B cell (primary cell): ENCODE results near the gene PDS5A. TPM values are rescaled to one million over a fixed set of nuclear protein-coding genes. Genes with fewer than 3 reads are reported as not detected.
A peak's percentile ranks its signal among the peaks of the same experiment; 100 is the strongest.

Source experiments
- ATAC-seq: fragments of 200-7000 bp; cut with Tn5 transposase; one replicate; pipeline ENCODE4 v1.10.0; 2021; ENCODE audit warnings: low read depth, mild to moderate bottlenecking, moderate number of reproducible peaks, moderate library complexity
- CTCF ChIA-PET: fragments of 350-600 bp; sonication (Branson Sonifier 250); formaldehyde crosslinking; loops from one replicate; lab custom pipeline; 2021; ENCODE audit warnings: antibody characterized with exemption, inconsistent platforms; lab: Charles Lee
- POLR2A ChIA-PET: fragments of 350-600 bp; sonication (Branson Sonifier 250); formaldehyde crosslinking; loops from one replicate; lab custom pipeline; 2021; ENCODE audit warnings: antibody characterized with exemption; lab: Charles Lee
- DNase-seq: peaks from one replicate; pipeline ENCODE4 v3.0.0; 2013
- H2AFZ ChIP-seq: 2 replicates; pipeline ENCODE4 v1.6.1; 2012; ENCODE audit warnings: mild to moderate bottlenecking, low read depth, low read length; ENCODE audit not compliant: insufficient read depth, poor library complexity, severe bottlenecking
- H3K27ac ChIP-seq, 2 donors: 1 replicate in 1 of 2; 2 replicates in 1 of 2; pipeline ENCODE4 v1.5.1; 2012 to 2013; ENCODE audit warnings: low read length in 2 of 2, mild to moderate bottlenecking in 2 of 2, moderate library complexity in 1 of 2
- H3K27me3 ChIP-seq, 4 experiments: fragments of 200-600 bp in 1 of 4; sonication (generic) in 1 of 4; replicated peaks in 1 of 4; 1 replicate in 2 of 4; 2 replicates in 2 of 4; pipeline versions ENCODE4 v1.6.1 to v1.7.0; 2013 to 2016; ENCODE audit warnings: low read length in 3 of 4, mild to moderate bottlenecking in 2 of 4, mixed read lengths in 1 of 4, moderate library complexity in 1 of 4; ENCODE audit not compliant: insufficient read depth in 4 of 4, control insufficient read depth in 3 of 4; ENCODE audit errors: control extremely low read depth in 1 of 4
- H3K36me3 ChIP-seq, 2 experiments: replicated peaks in 1 of 2; 1 replicate in 1 of 2; 2 replicates in 1 of 2; pipeline versions ENCODE4 v1.6.1 to v1.7.1; 2013; ENCODE audit warnings: low read length in 1 of 2; ENCODE audit not compliant: insufficient read depth in 2 of 2, control insufficient read depth in 1 of 2; ENCODE audit errors: control extremely low read depth in 1 of 2, extremely low read depth in 1 of 2
- H3K4me1 ChIP-seq, 2 donors: fragments of 200-600 bp in 1 of 2; sonication (generic) in 1 of 2; 1 replicate in 1 of 2; 2 replicates in 1 of 2; pipeline versions ENCODE4 v1.5.1 to v1.6.1; 2013 to 2017; ENCODE audit warnings: low read length in 2 of 2; ENCODE audit not compliant: control insufficient read depth in 2 of 2, insufficient read depth in 2 of 2
- H3K4me2 ChIP-seq: replicated peaks from 2 replicates; pipeline ENCODE3; 2012; ENCODE audit warnings: mild to moderate bottlenecking, low read depth, low read length; ENCODE audit not compliant: poor library complexity, severe bottlenecking
- H3K4me3 ChIP-seq, 5 experiments: fragments of 200-600 bp in 1 of 5; sonication (generic) in 1 of 5; 1 replicate in 3 of 5; 2 replicates in 2 of 5; pipeline versions ENCODE4 v1.5.1 to v1.7.0; 2011 to 2016; ENCODE audit warnings: low read length in 4 of 5, mild to moderate bottlenecking in 4 of 5, low read depth in 2 of 5, control low read depth in 1 of 5, moderate library complexity in 1 of 5; ENCODE audit not compliant: insufficient read depth in 1 of 5; ENCODE audit errors: control extremely low read depth in 1 of 5, extremely low read depth in 1 of 5
- H3K79me2 ChIP-seq: fragments of 200-600 bp; sonication (generic); one replicate; pipeline ENCODE4 v1.6.0; 2016; ENCODE audit warnings: low read length; ENCODE audit not compliant: control insufficient read depth, insufficient read depth
- H3K9ac ChIP-seq: fragments of 200-600 bp; sonication (generic); 2 replicates; pipeline ENCODE4 v1.6.1; 2017; ENCODE audit warnings: mild to moderate bottlenecking, low read length, moderate library complexity
- H3K9me3 ChIP-seq, 3 donors: one replicate each; pipeline versions ENCODE4 v1.6.1 to v1.7.1; 2013; ENCODE audit warnings: low read length in 2 of 3; ENCODE audit not compliant: control insufficient read depth in 2 of 3, insufficient read depth in 1 of 3; ENCODE audit errors: control extremely low read depth in 1 of 3
- H4K20me1 ChIP-seq: 2 replicates; pipeline ENCODE4 v1.6.0; 2012; ENCODE audit warnings: mild to moderate bottlenecking, low read length; ENCODE audit not compliant: insufficient read depth, control insufficient read depth, poor library complexity, severe bottlenecking
- H3K27ac Mint-ChIP-seq: one replicate; pipeline ENCODE4 v1.8.0; 2021; ENCODE audit warnings: mixed read lengths
- H3K27me3 Mint-ChIP-seq: one replicate; pipeline ENCODE4 v1.8.0; 2021; ENCODE audit warnings: mixed read lengths
- H3K4me1 Mint-ChIP-seq: one replicate; pipeline ENCODE4 v1.8.0; 2021; ENCODE audit warnings: mixed read lengths
- H3K4me3 Mint-ChIP-seq: one replicate; pipeline ENCODE4 v1.8.0; 2021; ENCODE audit warnings: mixed read lengths
- H3K9me3 Mint-ChIP-seq: one replicate; pipeline ENCODE4 v1.8.0; 2022; ENCODE audit warnings: mixed read lengths; ENCODE audit not compliant: insufficient read depth
- EZH2 ChIP-seq: IDR thresholded peaks from 2 replicates; pipeline ENCODE4 v1.6.1; 2012; ENCODE audit warnings: borderline replicate concordance, low read depth, mild to moderate bottlenecking, moderate library complexity, low read length; ENCODE audit not compliant: insufficient read depth, poor library complexity, severe bottlenecking
- WGBS: methylation state at CpG from one replicate; pipeline ENCODE4 v1.1.5; 2013; ENCODE audit warnings: missing lambda C conversion rate; ENCODE audit not compliant: insufficient coverage; 5-methylcytosine and 5-hydroxymethylcytosine counted together
- intact Hi-C: fragments of 100-400 bp; cut with micrococcal nuclease; formaldehyde crosslinking; loops from one replicate; pipeline ENCODE4 v1.10.0; 2022
- polyA plus RNA-seq: library from polyadenylated mRNA; depleted of rRNA; stranded (reverse); fragments of >200 nt; gene quantifications from 2 replicates; pipeline ENCODE4 v1.2.3, GENCODE V29; 2012
- total RNA-seq, 2 donors: library from RNA; stranded (reverse); fragments of 120-200 nt in 1 of 2; gene quantifications; 1 replicate in 1 of 2; 2 replicates in 1 of 2; pipeline versions ENCODE4 v1.2.3 to v1.2.4, GENCODE V29; 2013 to 2022
- TF ChIP-seq, protein P1 (sequence below): fragments of 200-600 bp; IDR thresholded peaks from one replicate; pipeline ENCODE4 v1.8.0; 2022; ENCODE audit warnings: antibody characterized with exemption, mild to moderate bottlenecking

The PDS5A gene
- total and polyA plus RNA-seq, 2 donors (not counting 1 experiment from before 2014, with no cell fraction given): 19.4 to 111 TPM

DNA sequence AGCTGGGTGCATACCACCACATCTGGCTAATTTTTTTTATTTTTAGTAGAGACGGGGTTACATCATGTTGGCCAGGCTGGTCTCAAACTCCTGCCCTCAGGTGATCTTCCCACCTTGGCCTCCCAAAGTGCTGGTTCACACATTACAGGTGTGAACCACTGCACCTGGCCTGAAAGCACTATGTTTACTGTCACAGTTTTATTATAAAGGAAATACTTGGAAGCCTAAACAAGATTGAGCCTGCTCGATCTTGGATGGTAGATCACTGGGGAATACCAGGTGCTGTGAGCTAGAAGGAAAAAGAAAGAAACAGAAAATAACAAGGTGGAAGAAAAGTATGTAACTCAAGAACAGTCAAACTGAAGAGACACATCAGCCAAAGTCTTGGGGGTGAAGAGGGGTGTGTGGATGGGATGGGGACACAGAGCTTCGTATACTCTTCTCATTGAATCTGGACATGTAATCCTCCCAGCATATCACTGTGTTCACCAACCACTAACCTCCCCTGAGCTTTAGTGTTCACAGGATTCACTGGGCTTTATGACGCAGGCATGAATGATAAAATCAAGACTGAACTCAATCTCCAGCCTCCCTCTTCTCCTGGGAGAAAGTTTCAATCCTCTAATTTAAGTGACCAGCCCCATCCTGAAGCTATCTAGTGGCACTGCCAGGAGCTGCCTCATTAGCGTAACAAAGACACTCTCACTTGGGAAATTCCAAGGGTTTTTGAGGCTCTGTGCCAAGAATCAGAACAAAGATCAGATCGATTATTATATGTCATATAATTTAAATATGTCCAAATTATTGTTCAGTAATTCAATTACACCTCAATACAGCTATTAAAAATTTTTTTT lies 40.9 kb downstream of the PDS5A start:
- no peak for TF ChIP-seq EZH2
- TF ChIP-seq, protein P1, sequence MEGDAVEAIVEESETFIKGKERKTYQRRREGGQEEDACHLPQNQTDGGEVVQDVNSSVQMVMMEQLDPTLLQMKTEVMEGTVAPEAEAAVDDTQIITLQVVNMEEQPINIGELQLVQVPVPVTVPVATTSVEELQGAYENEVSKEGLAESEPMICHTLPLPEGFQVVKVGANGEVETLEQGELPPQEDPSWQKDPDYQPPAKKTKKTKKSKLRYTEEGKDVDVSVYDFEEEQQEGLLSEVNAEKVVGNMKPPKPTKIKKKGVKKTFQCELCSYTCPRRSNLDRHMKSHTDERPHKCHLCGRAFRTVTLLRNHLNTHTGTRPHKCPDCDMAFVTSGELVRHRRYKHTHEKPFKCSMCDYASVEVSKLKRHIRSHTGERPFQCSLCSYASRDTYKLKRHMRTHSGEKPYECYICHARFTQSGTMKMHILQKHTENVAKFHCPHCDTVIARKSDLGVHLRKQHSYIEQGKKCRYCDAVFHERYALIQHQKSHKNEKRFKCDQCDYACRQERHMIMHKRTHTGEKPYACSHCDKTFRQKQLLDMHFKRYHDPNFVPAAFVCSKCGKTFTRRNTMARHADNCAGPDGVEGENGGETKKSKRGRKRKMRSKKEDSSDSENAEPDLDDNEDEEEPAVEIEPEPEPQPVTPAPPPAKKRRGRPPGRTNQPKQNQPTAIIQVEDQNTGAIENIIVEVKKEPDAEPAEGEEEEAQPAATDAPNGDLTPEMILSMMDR: no peak
- H3K27me3 ChIP-seq: no peaks in the 10 kb centered on the region
- 100% methylated on average over 3 of the region's 6 CpGs for WGBS
- peaks cover 28 to 35% of the 10 kb centered on the region in 2 donors for H3K4me1 ChIP-seq
- no peaks in the 10 kb centered on the region for H3K9me3 ChIP-seq
- ATAC-seq (no peak), DNase-seq (no peak)
- no peak overlapping the region for H3K4me2 ChIP-seq
- no peak overlapping the region for H3K9ac ChIP-seq
- H3K36me3 ChIP-seq: peaks cover 2 to 16% of the 10 kb centered on the region in 2 experiments
- peaks cover 100% of the 10 kb centered on the region for H3K79me2 ChIP-seq
- peaks cover 63% of the 10 kb centered on the region for H3K4me1 Mint-ChIP-seq
- H3K9me3 Mint-ChIP-seq: no peaks in the 10 kb centered on the region
- ChIA-PET CTCF (no interaction called here), POLR2A (interaction anchor here (0.6 kb wide), 1 partner anchor 39 kb away, joined by 3 read pairs; no protein-coding TSS in a partner anchor)
- H3K4me3 ChIP-seq: no peak overlapping the region
- peak overlapping the region; percentile 1 for H3K27ac Mint-ChIP-seq
- H2AFZ ChIP-seq: no peak overlapping the region
- peak overlapping the region in 1 of 2 donors; percentile 38 for H3K27ac ChIP-seq
- peaks cover 34% of the 10 kb centered on the region for H4K20me1 ChIP-seq
- H3K27me3 Mint-ChIP-seq: no peaks in the 10 kb centered on the region
- intact Hi-C loops: no loop called here
- H3K4me3 Mint-ChIP-seq: no peak overlapping the region
